K562 (cell line): ENCODE results near the gene MFAP3L.

ENCODE experiments used
- CHD4 ChIP-seq: fragments of 200-600 bp; sonication (generic); IDR thresholded peaks from 3 replicates; pipeline ENCODE4 v1.6.1; 2012; ENCODE audit warnings: low read depth, mild to moderate bottlenecking, mixed read lengths, low read length, inconsistent platforms; ENCODE audit not compliant: insufficient read depth, insufficient replicate concordance, poor library complexity, severe bottlenecking
- EZH2 ChIP-seq: IDR thresholded peaks from 2 replicates; pipeline ENCODE4 v1.6.1; 2012; ENCODE audit warnings: low read depth, mild to moderate bottlenecking, inconsistent platforms, low read length, borderline replicate concordance
- HDGF ChIP-seq: fragments of 450-650 bp; IDR thresholded peaks from 2 replicates; pipeline ENCODE4 v1.6.1; 2016
- POLR2AphosphoS5 ChIP-seq: IDR thresholded peaks from 2 replicates; pipeline ENCODE4 v1.6.1; 2011; ENCODE audit warnings: mild to moderate bottlenecking, low read depth, low read length, moderate library complexity; ENCODE audit not compliant: control insufficient read depth, insufficient read depth
- SMAD1 ChIP-seq: fragments of 150-350 bp; IDR thresholded peaks from 2 replicates; pipeline ENCODE4 v1.6.1; 2014; ENCODE audit warnings: low read length, low read depth; ENCODE audit not compliant: partially characterized antibody
- SMC3 ChIP-seq: conservative IDR thresholded peaks from 2 replicates; pipeline ENCODE4 v1.6.1; 2011; ENCODE audit warnings: low read depth, low read length, improper control_type of control experiment; ENCODE audit not compliant: insufficient read depth
- ZNF830 ChIP-seq: fragments of 250-450 bp; sonication (Bioruptor Pico); IDR thresholded peaks from 2 replicates; pipeline ENCODE4 v1.5.0; 2021; ENCODE audit warnings: mild to moderate bottlenecking
- TF ChIP-seq, protein P1 (sequence below): sonication (generic); formaldehyde crosslinking; IDR thresholded peaks from 2 replicates; pipeline ENCODE4 v1.8.1; 2023; ENCODE audit warnings: mild to moderate bottlenecking, missing genetic modification reagents
- TF ChIP-seq, protein P2 (sequence below): fragments of 250-450 bp; sonication (Bioruptor Pico); IDR thresholded peaks from 2 replicates; pipeline ENCODE4 v1.5.0; 2021; ENCODE audit warnings: mild to moderate bottlenecking, borderline replicate concordance
- TF ChIP-seq, protein P3 (sequence below): fragments of 450-650 bp; IDR thresholded peaks from 2 replicates; pipeline ENCODE4 v1.7.1; 2018; ENCODE audit warnings: mild to moderate bottlenecking, low read depth; ENCODE audit not compliant: partially characterized antibody

DNA sequence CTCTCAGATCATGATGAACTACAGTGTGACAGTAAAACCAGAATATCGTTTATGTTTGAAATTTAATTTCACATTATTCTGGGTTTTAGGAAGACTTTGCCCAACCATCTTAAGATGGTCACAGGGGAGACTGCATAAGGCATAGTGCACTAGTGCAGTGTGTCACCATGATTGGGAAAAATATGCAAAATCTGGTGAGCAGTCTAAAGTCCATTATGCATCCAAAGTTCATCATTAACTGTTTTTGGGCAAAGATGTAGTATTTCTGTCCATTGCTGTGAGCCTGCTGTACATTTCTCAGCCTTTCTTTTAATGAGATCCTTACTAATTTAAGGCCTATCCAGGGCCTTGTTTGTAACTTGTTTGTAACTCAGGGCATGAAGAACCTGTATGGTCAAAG, 11.3 kb upstream of the MFAP3L start:
- TF ChIP-seq SMC3 = no peak
- no peak for TF ChIP-seq HDGF
- TF ChIP-seq, protein P1, sequence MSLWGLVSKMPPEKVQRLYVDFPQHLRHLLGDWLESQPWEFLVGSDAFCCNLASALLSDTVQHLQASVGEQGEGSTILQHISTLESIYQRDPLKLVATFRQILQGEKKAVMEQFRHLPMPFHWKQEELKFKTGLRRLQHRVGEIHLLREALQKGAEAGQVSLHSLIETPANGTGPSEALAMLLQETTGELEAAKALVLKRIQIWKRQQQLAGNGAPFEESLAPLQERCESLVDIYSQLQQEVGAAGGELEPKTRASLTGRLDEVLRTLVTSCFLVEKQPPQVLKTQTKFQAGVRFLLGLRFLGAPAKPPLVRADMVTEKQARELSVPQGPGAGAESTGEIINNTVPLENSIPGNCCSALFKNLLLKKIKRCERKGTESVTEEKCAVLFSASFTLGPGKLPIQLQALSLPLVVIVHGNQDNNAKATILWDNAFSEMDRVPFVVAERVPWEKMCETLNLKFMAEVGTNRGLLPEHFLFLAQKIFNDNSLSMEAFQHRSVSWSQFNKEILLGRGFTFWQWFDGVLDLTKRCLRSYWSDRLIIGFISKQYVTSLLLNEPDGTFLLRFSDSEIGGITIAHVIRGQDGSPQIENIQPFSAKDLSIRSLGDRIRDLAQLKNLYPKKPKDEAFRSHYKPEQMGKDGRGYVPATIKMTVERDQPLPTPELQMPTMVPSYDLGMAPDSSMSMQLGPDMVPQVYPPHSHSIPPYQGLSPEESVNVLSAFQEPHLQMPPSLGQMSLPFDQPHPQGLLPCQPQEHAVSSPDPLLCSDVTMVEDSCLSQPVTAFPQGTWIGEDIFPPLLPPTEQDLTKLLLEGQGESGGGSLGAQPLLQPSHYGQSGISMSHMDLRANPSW (CRISPR knock-in tag) = no peak
- TF ChIP-seq POLR2AphosphoS5 = no peak
- TF ChIP-seq, protein P2, sequence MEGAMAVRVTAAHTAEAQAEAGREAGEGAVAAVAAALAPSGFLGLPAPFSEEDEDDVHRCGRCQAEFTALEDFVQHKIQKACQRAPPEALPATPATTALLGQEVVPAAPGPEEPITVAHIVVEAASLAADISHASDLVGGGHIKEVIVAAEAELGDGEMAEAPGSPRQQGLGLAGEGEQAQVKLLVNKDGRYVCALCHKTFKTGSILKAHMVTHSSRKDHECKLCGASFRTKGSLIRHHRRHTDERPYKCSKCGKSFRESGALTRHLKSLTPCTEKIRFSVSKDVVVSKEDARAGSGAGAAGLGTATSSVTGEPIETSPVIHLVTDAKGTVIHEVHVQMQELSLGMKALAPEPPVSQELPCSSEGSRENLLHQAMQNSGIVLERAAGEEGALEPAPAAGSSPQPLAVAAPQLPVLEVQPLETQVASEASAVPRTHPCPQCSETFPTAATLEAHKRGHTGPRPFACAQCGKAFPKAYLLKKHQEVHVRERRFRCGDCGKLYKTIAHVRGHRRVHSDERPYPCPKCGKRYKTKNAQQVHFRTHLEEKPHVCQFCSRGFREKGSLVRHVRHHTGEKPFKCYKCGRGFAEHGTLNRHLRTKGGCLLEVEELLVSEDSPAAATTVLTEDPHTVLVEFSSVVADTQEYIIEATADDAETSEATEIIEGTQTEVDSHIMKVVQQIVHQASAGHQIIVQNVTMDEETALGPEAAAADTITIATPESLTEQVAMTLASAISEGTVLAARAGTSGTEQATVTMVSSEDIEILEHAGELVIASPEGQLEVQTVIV (CRISPR knock-in tag) = no peak
- TF ChIP-seq CHD4 = no peak
- no peak for TF ChIP-seq ZNF830 (CRISPR knock-in tag)
- no peak for TF ChIP-seq SMAD1
- TF ChIP-seq, protein P3, sequence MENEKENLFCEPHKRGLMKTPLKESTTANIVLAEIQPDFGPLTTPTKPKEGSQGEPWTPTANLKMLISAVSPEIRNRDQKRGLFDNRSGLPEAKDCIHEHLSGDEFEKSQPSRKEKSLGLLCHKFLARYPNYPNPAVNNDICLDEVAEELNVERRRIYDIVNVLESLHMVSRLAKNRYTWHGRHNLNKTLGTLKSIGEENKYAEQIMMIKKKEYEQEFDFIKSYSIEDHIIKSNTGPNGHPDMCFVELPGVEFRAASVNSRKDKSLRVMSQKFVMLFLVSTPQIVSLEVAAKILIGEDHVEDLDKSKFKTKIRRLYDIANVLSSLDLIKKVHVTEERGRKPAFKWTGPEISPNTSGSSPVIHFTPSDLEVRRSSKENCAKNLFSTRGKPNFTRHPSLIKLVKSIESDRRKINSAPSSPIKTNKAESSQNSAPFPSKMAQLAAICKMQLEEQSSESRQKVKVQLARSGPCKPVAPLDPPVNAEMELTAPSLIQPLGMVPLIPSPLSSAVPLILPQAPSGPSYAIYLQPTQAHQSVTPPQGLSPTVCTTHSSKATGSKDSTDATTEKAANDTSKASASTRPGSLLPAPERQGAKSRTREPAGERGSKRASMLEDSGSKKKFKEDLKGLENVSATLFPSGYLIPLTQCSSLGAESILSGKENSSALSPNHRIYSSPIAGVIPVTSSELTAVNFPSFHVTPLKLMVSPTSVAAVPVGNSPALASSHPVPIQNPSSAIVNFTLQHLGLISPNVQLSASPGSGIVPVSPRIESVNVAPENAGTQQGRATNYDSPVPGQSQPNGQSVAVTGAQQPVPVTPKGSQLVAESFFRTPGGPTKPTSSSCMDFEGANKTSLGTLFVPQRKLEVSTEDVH = no peak
- TF ChIP-seq EZH2 = no peak
